MCF 10A (cell line): ENCODE data around the gene CHMP6. TPM values are rescaled to one million over a fixed set of nuclear protein-coding genes. Genes with fewer than 3 reads are reported as not detected.

Experiments used
- BruUV-seq: library from RNA; stranded (reverse); fragments of 400-500 nt; replicated peaks from 2 replicates; lab custom pipeline; 2021; lab: Mats Ljungman, UMichigan
- CTCF ChIA-PET: fragments of 300-600 bp; sonication (Branson Sonifier 250); formaldehyde crosslinking; extraction: SDS; loops from one replicate; lab custom pipeline; 2021; ENCODE audit warnings: antibody characterized with exemption, inconsistent platforms; lab: Yijun Ruan, JAX
- POLR2A ChIA-PET: fragments of 300-600, 350-650 bp; sonication (Branson Sonifier 250); formaldehyde crosslinking; extraction: SDS; loops from one replicate; lab custom pipeline; 2020; ENCODE audit warnings: antibody characterized with exemption, inconsistent platforms; lab: Yijun Ruan, JAX
- DNase-seq: peaks from one replicate; pipeline ENCODE4 v3.0.0-alpha.2; 2018; ENCODE audit not compliant: unreplicated experiment
- H3K27ac Mint-ChIP-seq: one replicate; pipeline ENCODE4 v1.8.0; 2022; ENCODE audit warnings: mild to moderate bottlenecking, low read depth, mixed read lengths; ENCODE audit not compliant: unreplicated experiment
- H3K27me3 Mint-ChIP-seq: one replicate; pipeline ENCODE4 v1.8.0; 2022; ENCODE audit warnings: mixed read lengths; ENCODE audit not compliant: insufficient read depth, unreplicated experiment
- H3K36me3 Mint-ChIP-seq: one replicate; pipeline ENCODE4 v1.8.0; 2022; ENCODE audit warnings: mild to moderate bottlenecking, moderate library complexity, mixed read lengths; ENCODE audit not compliant: insufficient read depth, unreplicated experiment
- H3K4me1 Mint-ChIP-seq: one replicate; pipeline ENCODE4 v1.8.0; 2022; ENCODE audit warnings: mixed read lengths; ENCODE audit not compliant: insufficient read depth, unreplicated experiment
- H3K4me3 Mint-ChIP-seq: one replicate; pipeline ENCODE4 v1.8.0; 2022; ENCODE audit warnings: mild to moderate bottlenecking, moderate library complexity, mixed read lengths; ENCODE audit not compliant: unreplicated experiment
- H3K9me3 Mint-ChIP-seq: one replicate; pipeline ENCODE4 v1.8.0; 2022; ENCODE audit warnings: mixed read lengths; ENCODE audit not compliant: unreplicated experiment
- CTCF ChIP-seq: fragments of 200-600 bp; IDR thresholded peaks from one replicate; pipeline ENCODE4 v1.8.0; 2022; ENCODE audit warnings: antibody characterized with exemption, mild to moderate bottlenecking; ENCODE audit not compliant: unreplicated experiment
- intact Hi-C: fragments of 100-400 bp; cut with micrococcal nuclease; formaldehyde crosslinking; loops from 2 replicates; pipeline ENCODE4 v1.14.1; 2022
- total RNA-seq: library from RNA; stranded (reverse); gene quantifications from 2 replicates; pipeline ENCODE4 v1.2.3, GENCODE V29; 2022

Gene CHMP6
- total RNA-seq, 1 experiment from 2014 or later = 19.5 TPM

GRCh38 chr17:80963812-80964543 lies 27.7 kb upstream of the CHMP6 start:
- H3K36me3 Mint-ChIP-seq = peaks cover 29% of the 10 kb centered on the region
- ChIA-PET CTCF (interaction anchor here (0.5 to 0.6 kb wide), 2 partner anchors 94 to 127 kb away, joined by 3 to 5 read pairs; no protein-coding TSS in a partner anchor), POLR2A (no interaction called here)
- BruUV-seq = no TSS peak
- no peak overlapping the region for H3K27ac Mint-ChIP-seq
- DNase-seq = no peak
- no peak overlapping the region for H3K4me3 Mint-ChIP-seq
- no peaks in the 10 kb centered on the region for H3K4me1 Mint-ChIP-seq
- no peaks in the 10 kb centered on the region for H3K9me3 Mint-ChIP-seq
- intact Hi-C loops = no loop called here
- no peaks in the 10 kb centered on the region for H3K27me3 Mint-ChIP-seq
- no peak for TF ChIP-seq CTCF

- Mint-ChIP-seq H3K27me3 (no peaks in the 10 kb centered on the region), H3K4me3 (no peak overlapping the region), H3K36me3 (peaks cover 31% of the 10 kb centered on the region), H3K4me1 (no peaks in the 10 kb centered on the region), H3K9me3 (no peaks in the 10 kb centered on the region), H3K27ac (no peak overlapping the region)
- no peak for DNase-seq
- TF ChIP-seq CTCF = no peak
- intact Hi-C loops = no loop called here
- CTCF ChIA-PET = interaction anchor here (0.6 kb wide), 1 partner anchor 93 kb away, joined by 3 read pairs; no protein-coding TSS in a partner anchor
- no TSS peak for BruUV-seq
- POLR2A ChIA-PET = no interaction called here
Measured at GRCh38 chr17:80964544-80964856, 27.1 kb upstream of the CHMP6 start.

- no peak overlapping the region for H3K27ac Mint-ChIP-seq
Measured at GRCh38 chr17:80964859-80965580, 26.6 kb upstream of the CHMP6 start.

More at GRCh38 chr17:80964859-80965580, 26.6 kb upstream of the CHMP6 start:
- H3K36me3 Mint-ChIP-seq = peaks cover 31% of the 10 kb centered on the region
- intact Hi-C loops = no loop called here
- no peak overlapping the region for H3K4me3 Mint-ChIP-seq
- no peaks in the 10 kb centered on the region for H3K9me3 Mint-ChIP-seq
- POLR2A ChIA-PET = interaction anchor here (0.9 kb wide), 1 partner anchor 64 kb away, joined by 3 read pairs; no protein-coding TSS in a partner anchor
- H3K27me3 Mint-ChIP-seq = no peaks in the 10 kb centered on the region
- CTCF ChIA-PET = interaction anchor here (0.6 kb wide), 2 partner anchors 93 to 101 kb away, joined by 3 read pairs; no protein-coding TSS in a partner anchor
- DNase-seq = no peak
- H3K4me1 Mint-ChIP-seq = no peaks in the 10 kb centered on the region
- BruUV-seq = no TSS peak
- no peak for TF ChIP-seq CTCF
